Psoas muscle (tissue), 8 donors: ENCODE results near the gene C7orf57. TPM values are rescaled to one million over a fixed set of nuclear protein-coding genes. Genes with fewer than 3 reads are reported as not detected.

Source experiments
- ATAC-seq, 4 donors: fragments of 200-7000 bp; cut with Tn5 transposase; one replicate each; pipeline ENCODE4 v1.9.1; 2020; ENCODE audit warnings: moderate library complexity in 3 of 4, mild to moderate bottlenecking in 2 of 4
- DNase-seq, 2 donors: peaks; one replicate each; pipeline ENCODE4 v3.0.0-alpha.2; 2020
- H3K27ac ChIP-seq: fragments of 200-600 bp; one replicate; pipeline ENCODE4 v1.8.0; 2022
- H3K27me3 ChIP-seq, 3 donors: fragments of 200-600 bp in 1 of 3; one replicate each; pipeline versions ENCODE4 v1.6.1 to v1.8.0; 2013 to 2022; ENCODE audit warnings: low read length in 2 of 3, mild to moderate bottlenecking in 2 of 3, moderate library complexity in 1 of 3; ENCODE audit not compliant: insufficient read depth in 3 of 3
- H3K36me3 ChIP-seq, 2 donors: fragments of 200-600 bp in 1 of 2; one replicate each; pipeline versions ENCODE4 v1.6.1 to v1.8.0; 2013 to 2022; ENCODE audit warnings: low read depth in 1 of 2, mild to moderate bottlenecking in 1 of 2, moderate library complexity in 1 of 2; ENCODE audit not compliant: insufficient read depth in 1 of 2
- H3K4me1 ChIP-seq: fragments of 200-600 bp; one replicate; pipeline ENCODE4 v1.8.0; 2022
- H3K4me3 ChIP-seq: fragments of 200-600 bp; one replicate; pipeline ENCODE4 v1.8.0; 2022; ENCODE audit warnings: mild to moderate bottlenecking
- H3K9me3 ChIP-seq: fragments of 200-600 bp; one replicate; pipeline ENCODE4 v1.8.0; 2022
- WGBS, 3 donors: extraction: QIAGEN DNeasy Blood & Tissue Kit; methylation state at CpG; one replicate each; pipeline versions ENCODE4 v1.1.6 to v1.1.7; 2013; 5-methylcytosine and 5-hydroxymethylcytosine counted together
- intact Hi-C, 2 donors: fragments of 100-400 bp; cut with DNase I; formaldehyde crosslinking; loops; one replicate each; pipeline versions ENCODE4 v1.11.0 to v1.14.2; 2022
- polyA plus RNA-seq, 3 donors: library from polyadenylated mRNA; stranded (reverse); fragments of 200-250 nt; gene quantifications; one replicate each; pipeline ENCODE4 v1.2.3, GENCODE V29; 2013
- total RNA-seq, 4 donors: library from RNA; stranded (reverse); fragmentation: NEBNext Ultra II Directional in 2 of 4; extraction: Animal tissue kit (Norgen Biotek cat#: 25700) in 2 of 4; gene quantifications; one replicate each; pipeline versions ENCODE4 v1.2.1 to v1.2.4, GENCODE V29; 2021 to 2023
- TF ChIP-seq, protein P1 (sequence below): fragments of 200-600 bp; IDR thresholded peaks from one replicate; pipeline ENCODE4 v1.8.0; 2022; ENCODE audit warnings: antibody characterized with exemption
- donor health status: healthy with polysubstance abuse.
- donor health status: DM: no; HTN: no; CAD: no; lungs with moderate emphysema.
- donor health status: Bipolar disorder and iron deficiency.
- donor health status: healthy.
- donor health status: DM: yes; HTN: yes; CAD: no.
- donor health status: DM: no; HTN: no; CAD: no.
- donor health status: DM: no; HTN: no; CAD: no.
- donor health status: DM: yes; HTN: yes; CAD: no.

The C7orf57 gene
- total and polyA plus RNA-seq, 7 donors = 0.01 to 0.06 TPM; not detected in 5

DNA sequence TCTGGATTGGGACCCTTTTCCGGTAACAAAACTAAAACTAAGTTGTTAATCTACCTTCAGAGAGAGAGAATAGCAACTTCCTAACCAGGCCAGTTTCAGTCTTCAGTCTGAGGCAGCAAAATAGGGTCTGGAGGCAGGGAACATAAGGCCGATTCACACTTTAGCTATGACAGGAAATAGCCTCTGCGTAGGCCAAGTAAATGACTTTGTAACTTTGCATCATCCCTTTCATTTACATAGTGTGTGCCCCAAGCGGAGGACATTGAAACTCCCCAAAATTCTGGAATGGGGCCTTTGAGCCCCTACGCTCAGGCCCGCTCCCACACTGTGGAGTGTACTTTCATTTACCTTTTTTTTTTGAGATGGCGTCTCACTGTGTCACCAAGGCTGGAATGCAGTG is 52.0 kb downstream of the C7orf57 start:
- TF ChIP-seq, protein P1, sequence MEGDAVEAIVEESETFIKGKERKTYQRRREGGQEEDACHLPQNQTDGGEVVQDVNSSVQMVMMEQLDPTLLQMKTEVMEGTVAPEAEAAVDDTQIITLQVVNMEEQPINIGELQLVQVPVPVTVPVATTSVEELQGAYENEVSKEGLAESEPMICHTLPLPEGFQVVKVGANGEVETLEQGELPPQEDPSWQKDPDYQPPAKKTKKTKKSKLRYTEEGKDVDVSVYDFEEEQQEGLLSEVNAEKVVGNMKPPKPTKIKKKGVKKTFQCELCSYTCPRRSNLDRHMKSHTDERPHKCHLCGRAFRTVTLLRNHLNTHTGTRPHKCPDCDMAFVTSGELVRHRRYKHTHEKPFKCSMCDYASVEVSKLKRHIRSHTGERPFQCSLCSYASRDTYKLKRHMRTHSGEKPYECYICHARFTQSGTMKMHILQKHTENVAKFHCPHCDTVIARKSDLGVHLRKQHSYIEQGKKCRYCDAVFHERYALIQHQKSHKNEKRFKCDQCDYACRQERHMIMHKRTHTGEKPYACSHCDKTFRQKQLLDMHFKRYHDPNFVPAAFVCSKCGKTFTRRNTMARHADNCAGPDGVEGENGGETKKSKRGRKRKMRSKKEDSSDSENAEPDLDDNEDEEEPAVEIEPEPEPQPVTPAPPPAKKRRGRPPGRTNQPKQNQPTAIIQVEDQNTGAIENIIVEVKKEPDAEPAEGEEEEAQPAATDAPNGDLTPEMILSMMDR = no peak
- Histone ChIP-seq H3K4me3 (no peak overlapping the region), H3K4me1 (peaks cover 5% of the 10 kb centered on the region), H3K9me3 (no peaks in the 10 kb centered on the region), H3K27me3 (no peaks in the 10 kb centered on the region), H3K36me3 (peaks cover 3 to 20% of the 10 kb centered on the region in 2 donors), H3K27ac (peak overlapping the region; percentile 88)
- ATAC-seq (no peak), DNase-seq (no peak)
- intact Hi-C loops = loop anchor here in 1 of 2 donors (5.0 kb wide), 2 partner anchors 50 to 105 kb away; partner anchors contain the start of gene C7orf57
- 88 to 94% (median 91%) methylated on average over 7 of the region's 7 CpGs for WGBS, 3 donors

DNA sequence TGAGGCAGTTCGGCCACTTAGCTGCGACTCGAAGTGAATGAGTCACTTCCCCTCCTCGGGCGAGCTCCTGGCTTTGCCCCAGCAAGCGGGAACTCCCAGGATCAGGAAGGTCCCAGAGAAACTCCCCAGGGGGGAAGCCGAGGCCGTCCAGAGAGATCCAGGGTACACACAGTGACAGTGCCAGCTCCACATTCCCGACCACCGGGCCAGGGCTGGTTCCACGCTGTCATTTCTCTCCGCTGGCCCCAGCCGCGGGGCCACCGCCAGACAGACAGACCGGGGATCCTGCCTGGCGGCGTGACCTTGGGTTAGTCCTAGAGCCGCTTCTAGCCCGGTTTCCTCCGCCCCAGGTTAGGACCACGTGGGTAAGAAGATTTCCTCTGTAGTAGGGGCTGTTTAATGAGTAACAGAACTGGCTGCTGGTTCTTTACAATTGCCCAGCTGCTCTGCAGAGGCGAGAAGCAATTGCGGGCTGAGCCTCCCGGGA is 53.3 kb downstream of the C7orf57 start:
- DNase-seq (peak; percentile 89 to 95), ATAC-seq (peak; percentile 75 to 84 (median 80))
- Histone ChIP-seq H3K27me3 (no peaks in the 10 kb centered on the region), H3K27ac (peak overlapping the region; percentile 88), H3K9me3 (no peaks in the 10 kb centered on the region), H3K4me1 (peaks cover 5% of the 10 kb centered on the region), H3K36me3 (peaks cover 3 to 27% of the 10 kb centered on the region in 2 donors), H3K4me3 (peak overlapping the region; percentile 83)
- TF ChIP-seq, protein P1 = no peak
- intact Hi-C loops = loop anchor here (2.0 to 5.0 kb wide), 3 partner anchors 51 to 110 kb away; partner anchors contain the start of genes C7orf57 (in 1 of the 2) and HUS1 (in 1 of the 2)
- WGBS, 3 donors = 0 to 1% (median 1%) methylated on average over 23 to 25 of the region's 25 CpGs

DNA sequence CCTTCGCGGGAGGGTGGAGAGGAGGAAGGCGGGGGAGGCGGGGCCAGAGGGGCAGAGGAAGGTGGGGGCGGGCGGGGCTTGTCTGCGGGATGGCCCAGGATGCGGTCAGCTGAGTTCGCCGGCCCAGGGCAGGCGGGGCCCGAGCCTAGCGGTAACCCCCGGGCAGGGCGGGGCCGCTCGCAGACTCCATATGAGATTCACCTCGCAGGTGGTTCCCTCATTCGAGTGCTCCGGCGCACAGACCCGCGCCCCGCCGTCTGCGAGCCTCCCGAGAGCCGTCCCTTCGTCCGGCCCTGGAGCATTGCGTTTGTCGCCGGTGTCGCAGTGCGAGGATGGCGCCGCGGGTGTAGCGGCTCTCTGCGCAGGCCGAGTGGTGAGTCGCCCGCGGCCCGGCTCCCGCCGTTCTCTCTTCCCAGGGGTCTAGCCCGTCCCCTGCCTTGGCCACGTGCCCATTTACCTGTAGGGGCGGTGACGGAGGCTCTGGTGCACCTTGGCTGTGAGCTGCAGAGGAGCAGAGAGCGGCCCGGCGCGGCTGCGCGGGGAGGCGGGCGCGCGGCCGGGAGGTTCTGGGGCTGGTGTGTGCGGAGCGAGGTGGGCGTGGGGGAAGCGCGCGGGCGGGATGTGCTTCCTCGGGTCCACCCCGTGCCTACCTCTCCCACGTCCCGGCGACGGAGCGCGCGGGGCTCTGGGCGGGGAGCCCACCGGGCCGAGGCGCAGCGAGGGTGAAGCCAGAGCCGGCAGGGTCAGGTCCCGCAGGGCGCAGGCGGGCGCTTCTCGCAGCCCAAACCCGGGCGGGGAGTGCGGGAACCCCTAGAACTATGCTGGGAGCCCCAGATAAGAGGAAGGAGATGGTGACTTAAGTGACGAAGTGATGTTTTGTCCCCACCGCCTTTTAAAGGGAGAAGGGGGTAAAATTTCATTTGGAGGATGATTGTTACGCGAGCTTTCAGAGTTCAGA is 54.0 kb downstream of the C7orf57 start, which contains the start of gene UPP1:
TSS of gene UPP1 (plus strand) at position 220 of the 958 bp plus-strand sequence. CDS start 5,519 bp downstream, outside the sequence.
- Histone ChIP-seq H3K27me3 (no peaks in the 10 kb centered on the region), H3K9me3 (no peaks in the 10 kb centered on the region), H3K4me1 (peaks cover 5% of the 10 kb centered on the region), H3K27ac (peak within 1 kb of the TSS; percentile 88), H3K4me3 (peak within 1 kb of the TSS; percentile 83), H3K36me3 (peaks cover 3 to 32% of the 10 kb centered on the region in 2 donors)
- DNase-seq = peak; percentile 94 to 96
- 2 to 4% (median 3%) methylated on average over 78 to 96 of the region's 96 CpGs for WGBS, 3 donors
- TF ChIP-seq, protein P1 = no peak
- intact Hi-C loops = loop anchor here (2.0 to 5.0 kb wide), 3 partner anchors 52 to 111 kb away; partner anchors contain the start of genes C7orf57 (in 2 of the 2) and HUS1 (in 1 of the 2)
- ATAC-seq = peak; percentile 92 to 94 (median 92)

DNA sequence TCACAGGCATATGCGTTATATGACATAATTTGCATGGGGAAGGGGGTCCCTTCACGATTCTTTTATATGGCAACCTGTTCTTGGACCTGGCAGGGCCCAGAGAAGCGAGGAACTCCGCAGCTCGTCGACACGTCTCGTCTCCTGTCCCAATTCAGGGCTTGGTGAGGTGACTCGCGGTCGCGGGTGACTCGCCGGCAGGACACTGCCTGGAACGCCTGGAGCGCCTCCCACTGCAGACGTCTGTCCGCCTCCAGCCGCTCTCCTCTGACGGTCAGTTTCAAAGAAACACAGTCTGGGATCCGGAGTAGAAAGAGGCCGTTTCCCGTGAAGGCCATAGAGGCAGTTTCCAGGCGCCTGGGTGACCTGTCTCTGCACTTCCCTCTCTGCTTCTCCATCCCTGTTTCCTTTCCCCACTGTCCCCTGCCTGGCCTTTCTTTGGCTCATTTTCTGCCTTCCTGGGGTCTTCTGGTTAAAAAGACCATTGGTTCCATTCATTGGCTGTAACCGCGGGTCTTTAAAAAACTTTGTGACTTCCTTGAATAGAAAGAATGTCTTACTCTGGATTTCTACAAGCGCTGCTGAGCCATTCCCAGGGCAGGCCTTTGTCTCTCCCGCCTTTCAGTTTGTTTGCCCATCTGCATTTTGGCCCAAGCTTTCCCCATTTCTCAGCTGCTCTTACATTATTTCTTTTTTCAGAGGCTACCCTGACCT is 54.9 kb downstream of the C7orf57 start:
- TF ChIP-seq, protein P1 = no peak
- DNase-seq = peak; percentile 44 to 66
- Histone ChIP-seq H3K27me3 (no peaks in the 10 kb centered on the region), H3K4me1 (peaks cover 3% of the 10 kb centered on the region), H3K36me3 (peaks cover 3 to 41% of the 10 kb centered on the region in 2 donors), H3K9me3 (no peaks in the 10 kb centered on the region), H3K27ac (peak overlapping the region; percentile 88), H3K4me3 (peak overlapping the region; percentile 83)
- WGBS, 3 donors = 42 to 63% (median 62%) methylated on average over 28 of the region's 28 CpGs
- intact Hi-C loops = loop anchor here in 1 of 2 donors (5.0 kb wide), 1 partner anchor 53 kb away; the partner anchor contains the start of gene C7orf57
- no peak for ATAC-seq
